H1 (cell line): ENCODE results near the gene LYL1. TPM values are rescaled to one million over a fixed set of nuclear protein-coding genes. Genes with fewer than 3 reads are reported as not detected.

Source experiments
- CTCF ChIA-PET: fragments of 300-600 bp; sonication (Branson Sonifier 250); formaldehyde crosslinking; loops from one replicate; lab custom pipeline; 2021; ENCODE audit not compliant: partially characterized antibody; lab: Charles Lee
- POLR2A ChIA-PET: fragments of 300-600 bp; sonication (Branson Sonifier 250); formaldehyde crosslinking; loops from one replicate; lab custom pipeline; 2021; ENCODE audit warnings: inconsistent platforms; ENCODE audit not compliant: partially characterized antibody; lab: Charles Lee
- DNase-seq, 2 experiments: peaks; one replicate each; pipeline versions ENCODE4 v3.0.0 to v3.0.0-alpha.2; 2010 to 2022; ENCODE audit warnings: low spot score in 2 of 2, low read depth in 1 of 2, mixed read lengths in 1 of 2
- FAIRE-seq: peaks from 2 replicates; lab custom pipeline; 2011; peaks lifted over from hg19 to GRCh38; lab: Jason Lieb, UNC
- H2AFZ ChIP-seq: 2 replicates; pipeline ENCODE4 v1.8.1; 2012; ENCODE audit warnings: low read length, inconsistent platforms
- H2AK5ac ChIP-seq: 2 replicates; pipeline ENCODE4 v1.6.1; 2013; ENCODE audit warnings: low read depth, low read length
- H2BK120ac ChIP-seq: replicated peaks from 2 replicates; pipeline ENCODE3; 2013; ENCODE audit warnings: low read depth, low read length, inconsistent platforms
- H2BK12ac ChIP-seq: 2 replicates; pipeline ENCODE4 v1.6.1; 2013; ENCODE audit warnings: low read depth, low read length
- H2BK15ac ChIP-seq: 2 replicates; pipeline ENCODE4 v1.6.1; 2013; ENCODE audit warnings: low read length
- H2BK20ac ChIP-seq: 2 replicates; pipeline ENCODE4 v1.6.1; 2013; ENCODE audit warnings: low read length
- H2BK5ac ChIP-seq: 2 replicates; pipeline ENCODE4 v1.6.1; 2013; ENCODE audit warnings: low read depth, low read length
- H3K14ac ChIP-seq: 2 replicates; pipeline ENCODE4 v1.6.1; 2013; ENCODE audit warnings: inconsistent platforms; ENCODE audit not compliant: insufficient read length
- H3K18ac ChIP-seq: 2 replicates; pipeline ENCODE4 v1.6.1; 2013; ENCODE audit warnings: low read length; ENCODE audit errors: extremely low read depth
- H3K23ac ChIP-seq: 2 replicates; pipeline ENCODE4 v1.6.1; 2013; ENCODE audit warnings: inconsistent platforms; ENCODE audit not compliant: insufficient read length
- H3K23me2 ChIP-seq: 2 replicates; pipeline ENCODE4 v1.6.1; 2013; ENCODE audit warnings: low read depth, low read length
- H3K27ac ChIP-seq: 2 replicates; pipeline ENCODE4 v1.6.1; 2011; ENCODE audit warnings: low read depth, low read length, inconsistent platforms
- H3K27me3 ChIP-seq, 4 experiments: replicated peaks in 1 of 4; 1 replicate in 1 of 4; 2 replicates in 3 of 4; pipeline versions ENCODE4 v1.6.1 to v1.8.1; 2011 to 2013; ENCODE audit warnings: low read length in 3 of 4, mild to moderate bottlenecking in 3 of 4, inconsistent platforms in 2 of 4, mixed read lengths in 2 of 4, moderate library complexity in 1 of 4; ENCODE audit not compliant: control insufficient read depth in 3 of 4, insufficient read depth in 3 of 4; ENCODE audit errors: extremely low read depth in 1 of 4
- H3K36me3 ChIP-seq, 4 experiments: 2 replicates each; pipeline versions ENCODE4 v1.6.1 to v1.8.1; 2011 to 2013; ENCODE audit warnings: mild to moderate bottlenecking in 4 of 4, low read length in 3 of 4, moderate library complexity in 2 of 4, control low read depth in 1 of 4, inconsistent platforms in 1 of 4; ENCODE audit not compliant: insufficient read depth in 4 of 4, control insufficient read depth in 2 of 4
- H3K4ac ChIP-seq: replicated peaks from 2 replicates; pipeline ENCODE3; 2013; ENCODE audit warnings: low read length, low read depth, mixed read lengths, inconsistent platforms; ENCODE audit not compliant: insufficient read length
- H3K4me1 ChIP-seq, 4 experiments: replicated peaks in 1 of 4; 1 replicate in 1 of 4; 2 replicates in 3 of 4; pipeline versions ENCODE4 v1.6.1 to v1.8.1; 2011 to 2013; ENCODE audit warnings: low read length in 3 of 4, inconsistent platforms in 2 of 4, mixed read lengths in 1 of 4; ENCODE audit not compliant: insufficient read depth in 4 of 4, control insufficient read depth in 3 of 4
- H3K4me2 ChIP-seq, 2 experiments: 2 replicates each; pipeline versions ENCODE4 v1.6.1 to v1.8.1; 2011 to 2013; ENCODE audit warnings: low read depth in 2 of 2, low read length in 2 of 2, control low read depth in 1 of 2, inconsistent platforms in 1 of 2, mild to moderate bottlenecking in 1 of 2; ENCODE audit not compliant: insufficient read depth in 1 of 2
- H3K4me3 ChIP-seq, 4 experiments: fragments of 200-600, 300-600 bp in 1 of 4; sonication (generic), shearing (Covaris generic), sonication (Bioruptor Twin) in 1 of 4; 2 replicates each; pipeline versions ENCODE4 v1.5.1 to v1.8.1; 2011 to 2016; ENCODE audit warnings: low read length in 4 of 4, low read depth in 3 of 4, control low read depth in 2 of 4, inconsistent platforms in 2 of 4, mild to moderate bottlenecking in 2 of 4, mixed read lengths in 1 of 4, moderate library complexity in 1 of 4; ENCODE audit not compliant: insufficient read depth in 2 of 4; ENCODE audit errors: extremely low read depth in 1 of 4
- H3K56ac ChIP-seq: replicated peaks from 2 replicates; pipeline ENCODE3; 2013; ENCODE audit warnings: low read depth, mild to moderate bottlenecking, mixed read lengths, low read length, inconsistent platforms; ENCODE audit not compliant: insufficient read length
- H3K79me1 ChIP-seq: 2 replicates; pipeline ENCODE4 v1.6.1; 2013; ENCODE audit warnings: low read depth, low read length, control low read depth
- H3K79me2 ChIP-seq, 2 experiments: 2 replicates each; pipeline versions ENCODE4 v1.6.1 to v1.8.1; 2012 to 2013; ENCODE audit warnings: low read length in 2 of 2, mild to moderate bottlenecking in 2 of 2, inconsistent platforms in 1 of 2; ENCODE audit not compliant: insufficient read depth in 2 of 2, control insufficient read depth in 1 of 2
- H3K9ac ChIP-seq, 4 experiments: replicated peaks in 1 of 4; 1 replicate in 1 of 4; 2 replicates in 3 of 4; pipeline versions ENCODE4 v1.6.1 to v1.8.1; 2011 to 2013; ENCODE audit warnings: low read depth in 3 of 4, low read length in 3 of 4, control low read depth in 2 of 4, mild to moderate bottlenecking in 2 of 4, moderate library complexity in 2 of 4, inconsistent platforms in 1 of 4; ENCODE audit errors: extremely low read depth in 1 of 4
- H3K9me3 ChIP-seq, 2 experiments: 2 replicates each; pipeline versions ENCODE4 v1.6.1 to v1.8.1; 2012 to 2013; ENCODE audit warnings: mild to moderate bottlenecking in 2 of 2, moderate library complexity in 2 of 2, control low read depth in 1 of 2, inconsistent platforms in 1 of 2, low read depth in 1 of 2, low read length in 1 of 2, mixed read lengths in 1 of 2; ENCODE audit not compliant: insufficient read depth in 2 of 2
- H4K20me1 ChIP-seq, 2 experiments: replicated peaks in 1 of 2; 2 replicates each; pipeline versions ENCODE3 to v1.8.1; 2011 to 2013; ENCODE audit warnings: inconsistent platforms in 2 of 2, low read length in 2 of 2, mild to moderate bottlenecking in 1 of 2; ENCODE audit not compliant: insufficient read depth in 2 of 2, control insufficient read depth in 1 of 2
- H4K5ac ChIP-seq: 2 replicates; pipeline ENCODE4 v1.6.1; 2013; ENCODE audit warnings: low read length, low read depth, mixed read lengths, inconsistent platforms; ENCODE audit not compliant: insufficient read length
- H4K8ac ChIP-seq: 2 replicates; pipeline ENCODE4 v1.8.0; 2013; ENCODE audit warnings: mild to moderate bottlenecking, moderate library complexity, low read length, inconsistent platforms; ENCODE audit not compliant: insufficient read depth; ENCODE audit errors: extremely low read depth
- H4K91ac ChIP-seq: replicated peaks from 2 replicates; pipeline ENCODE3; 2013; ENCODE audit warnings: low read length, mixed read lengths, inconsistent platforms; ENCODE audit not compliant: insufficient read length
- E2F6 ChIP-seq: IDR thresholded peaks from 2 replicates; pipeline ENCODE4 v1.6.1; 2012; ENCODE audit warnings: inconsistent platforms
- NANOG ChIP-seq: IDR thresholded peaks from 2 replicates; pipeline ENCODE4 v1.6.1; 2011; ENCODE audit warnings: low read length, low read depth, mild to moderate bottlenecking, inconsistent platforms; ENCODE audit not compliant: insufficient read depth, poor library complexity, severe bottlenecking
- SP1 ChIP-seq: IDR thresholded peaks from 2 replicates; pipeline ENCODE4 v1.6.1; 2011; ENCODE audit warnings: low read depth, low read length
- TAF1 ChIP-seq: IDR thresholded peaks from 2 replicates; pipeline ENCODE4 v1.6.1; 2011; ENCODE audit warnings: mild to moderate bottlenecking, low read depth, low read length
- ZNF274 ChIP-seq: IDR thresholded peaks from 2 replicates; pipeline ENCODE4 v1.7.0; 2012; ENCODE audit warnings: low read length, borderline replicate concordance; ENCODE audit errors: extremely low read depth
- WGBS, 2 experiments: shearing (Covaris generic) in 1 of 2; methylation state at CpG; one replicate each; pipeline versions ENCODE4 v1.1.6 to v1.1.7; 2013 to 2015; ENCODE audit warnings: low lambda C conversion rate in 2 of 2, mixed read lengths in 2 of 2, inconsistent platforms in 1 of 2, low coverage in 1 of 2, missing lambda C conversion rate in 1 of 2; ENCODE audit not compliant: insufficient replicate concordance in 2 of 2, insufficient coverage in 1 of 2, insufficient read length in 1 of 2; ENCODE audit errors: extremely low coverage in 1 of 2, missing lambda C conversion rate in 1 of 2; 5-methylcytosine and 5-hydroxymethylcytosine counted together
- polyA plus RNA-seq, 7 experiments: library from polyadenylated mRNA; depleted of rRNA in 3 of 7; stranded (reverse) in 5 of 7; unstranded in 2 of 7; fragments of >200 nt in 5 of 7; fragments of 200-250 nt in 2 of 7; gene quantifications; 1 replicate in 5 of 7; 2 replicates in 1 of 7; 4 replicates in 1 of 7; pipeline versions ENCODE4 v1.2.1 to v1.2.3, GENCODE V29; 2011 to 2013; ENCODE audit warnings: missing spikeins in 2 of 7, mixed read lengths in 2 of 7
- total RNA-seq: library from RNA; stranded (reverse); fragmentation: NEBNext Ultra II Directional; extraction: Animal tissue kit (Norgen Biotek cat#: 25700); gene quantifications from 2 replicates; pipeline ENCODE4 v1.2.1, GENCODE V29; 2021

LYL1 gene
- total and polyA plus RNA-seq, 2 of the 8 experiments (the other 6 are each of a cell fraction or from before 2014, with no cell fraction given) = 0.58 to 0.76 TPM

- no peak overlapping the region for H3K14ac ChIP-seq
- H3K36me3 ChIP-seq = no peaks in the 10 kb centered on the region
- peaks cover 86 to 100% (median 98%) of the 10 kb centered on the region in 4 experiments for H3K27me3 ChIP-seq
- no peak overlapping the region for H3K56ac ChIP-seq
- no peak overlapping the region for H2AFZ ChIP-seq
- CTCF ChIA-PET = interaction anchor here (1.0 to 48.8 kb wide), 11 partner anchors 7 to 93 kb away, joined by 3 to 1145 read pairs (median 83); no protein-coding TSS in a partner anchor
- H2BK5ac ChIP-seq = no peak overlapping the region
- H3K23me2 ChIP-seq = peaks cover 6% of the 10 kb centered on the region; the same call in 1 of the 2 replicates
- H4K91ac ChIP-seq = no peak overlapping the region
- H3K9me3 ChIP-seq = no peaks in the 10 kb centered on the region
- DNase-seq = no peak
- no peak overlapping the region for H2AK5ac ChIP-seq
- H2BK15ac ChIP-seq = no peak overlapping the region
- H3K4me3 ChIP-seq = no peak overlapping the region
- WGBS, 2 experiments = 40% methylated on average over 2 of the region's 2 CpGs; no CpG with 5 or more reads in 1 of the 2 experiments
- H3K4me2 ChIP-seq = peak overlapping the region in 1 of 2 experiments; percentile 8; a peak in 1 of 4 replicates
- peaks cover 7 to 39% (median 31%) of the 10 kb centered on the region in 4 experiments for H3K4me1 ChIP-seq
- no peaks in the 10 kb centered on the region for H3K79me2 ChIP-seq
- H3K4ac ChIP-seq = no peak overlapping the region
- H2BK120ac ChIP-seq = no peak overlapping the region
- FAIRE-seq = no peak
- TF ChIP-seq SP1 = no peak
- TF ChIP-seq E2F6 = no peak
- TF ChIP-seq NANOG = no peak
- no peak for TF ChIP-seq ZNF274
- no peak for TF ChIP-seq TAF1
- TF ChIP-seq, all 59 proteins: peak for 0
- H3K18ac ChIP-seq = no peak overlapping the region
- peaks cover 6 to 14% of the 10 kb centered on the region in 2 experiments for H4K20me1 ChIP-seq
- H2BK12ac ChIP-seq = no peak overlapping the region
- H3K23ac ChIP-seq = no peak overlapping the region
- no peak overlapping the region; the same call in 1 of the 2 replicates for H4K8ac ChIP-seq
- H4K5ac ChIP-seq = no peak overlapping the region
- H2BK20ac ChIP-seq = no peak overlapping the region
- H3K27ac ChIP-seq = no peak overlapping the region
- no peak overlapping the region for H3K9ac ChIP-seq
- no peaks in the 10 kb centered on the region for H3K79me1 ChIP-seq
- POLR2A ChIA-PET = interaction anchor here (1.3 to 1.9 kb wide), 2 partner anchors 20 to 112 kb away, joined by 3 to 7 read pairs; partner anchors contain the start of gene RAD23A
These were observed 44.9 kb downstream of the LYL1 start for GRCh38 chr19:13057744-13058143.
